ENCODE data around the gene TOR3A. TPM values are rescaled to one million over a fixed set of nuclear protein-coding genes. Genes with fewer than 3 reads are reported as not detected.

Gene TOR3A
- total RNA-seq, 3 donors from 2014 or later = 22.8 to 28.1 (median 25.3) TPM

GRCh38 chr1:179089827-179090482 lies 8.1 kb downstream of the TOR3A start:
- H3K4me1 ChIP-seq (ENCODE audit: low read depth) = no peaks in the 10 kb centered on the region
- intact Hi-C loops (cut with DNase I, micrococcal nuclease) = no loop called here
- TF ChIP-seq CTCF (IDR thresholded peaks at IDR 0.05) = no peak
- DNase-seq = no peak
- H3K4me3 ChIP-seq = no peak overlapping the region
- H3K9me3 ChIP-seq = no peaks in the 10 kb centered on the region
- no peak for ATAC-seq
- no peaks in the 10 kb centered on the region for H3K36me3 ChIP-seq (ENCODE audit: low read depth)

- no peak for TF ChIP-seq CTCF (IDR thresholded peaks at IDR 0.05)
- intact Hi-C loops (cut with DNase I, micrococcal nuclease) = no loop called here
- H3K36me3 ChIP-seq (ENCODE audit: low read depth) = no peaks in the 10 kb centered on the region
- ATAC-seq (no peak), DNase-seq (no peak)
- H3K4me1 ChIP-seq (ENCODE audit: low read depth) = no peaks in the 10 kb centered on the region
- H3K4me3 ChIP-seq = no peak overlapping the region
- no peaks in the 10 kb centered on the region for H3K9me3 ChIP-seq
These were observed 8.7 kb downstream of the TOR3A start for GRCh38 chr1:179090522-179090921.

- ATAC-seq (no peak), DNase-seq (no peak)
- Histone ChIP-seq H3K4me1 (ENCODE audit: low read depth) (no peaks in the 10 kb centered on the region), H3K9me3 (no peaks in the 10 kb centered on the region), H3K36me3 (ENCODE audit: low read depth) (no peaks in the 10 kb centered on the region), H3K4me3 (no peak overlapping the region)
- intact Hi-C loops (cut with DNase I, micrococcal nuclease) = no loop called here
- TF ChIP-seq CTCF (IDR thresholded peaks at IDR 0.05) = no peak
These were observed 9.1 kb downstream of the TOR3A start for GRCh38 chr1:179090923-179091322.

GRCh38 chr1:179091691-179092165 lies 9.9 kb downstream of the TOR3A start:
- peak; percentile 24 for ATAC-seq
- Histone ChIP-seq H3K36me3 (ENCODE audit: low read depth) (no peaks in the 10 kb centered on the region), H3K9me3 (no peaks in the 10 kb centered on the region), H3K4me3 (no peak overlapping the region), H3K4me1 (ENCODE audit: low read depth) (no peaks in the 10 kb centered on the region)
- no peak for TF ChIP-seq CTCF (IDR thresholded peaks at IDR 0.05)
- DNase-seq = no peak
- intact Hi-C loops (cut with DNase I, micrococcal nuclease) = no loop called here

GRCh38 chr1:179092896-179093461 lies 11.1 kb downstream of the TOR3A start:
- TF ChIP-seq CTCF (IDR thresholded peaks at IDR 0.05) = no peak
- Histone ChIP-seq H3K4me1 (ENCODE audit: low read depth) (no peaks in the 10 kb centered on the region), H3K4me3 (no peak overlapping the region), H3K36me3 (ENCODE audit: low read depth) (no peaks in the 10 kb centered on the region), H3K9me3 (no peaks in the 10 kb centered on the region)
- intact Hi-C loops (cut with DNase I, micrococcal nuclease) = no loop called here
- no peak for DNase-seq
- ATAC-seq = no peak
